Measurements from ENCODE around the gene KRTAP10-4. TPM values are rescaled to one million over a fixed set of nuclear protein-coding genes. Genes with fewer than 3 reads are reported as not detected.

The KRTAP10-4 gene
- polyA plus RNA-seq, 2 of the 4 experiments (the other 2 are of a cell fraction): not detected

- FAIRE-seq (no peak), ATAC-seq (no peak), DNase-seq (ENCODE audit: low read depth in 1 of 2, low spot score in 1 of 2) (no peak)
- CTCF ChIA-PET: no interaction called here
- TF ChIP-seq MAZ (IDR thresholded peaks at IDR 0.05; ENCODE audit: borderline replicate concordance, low read depth, low read length) (no peak), HEYL (CRISPR knock-in tag; IDR thresholded peaks at IDR 0.05) (no peak), HOXB5 (CRISPR knock-in tag; IDR thresholded peaks at IDR 0.05) (no peak), CBX8 (IDR thresholded peaks at IDR 0.05) (no peak), POLR2AphosphoS2 (conservative IDR thresholded peaks at IDR 0.05; ENCODE audit: low read length) (no peak), TFCP2L1 (CRISPR knock-in tag; IDR thresholded peaks at IDR 0.05) (no peak), KDM1A (IDR thresholded peaks at IDR 0.05; ENCODE audit: low read depth) (no peak), MAX (IDR thresholded peaks at IDR 0.05) (no peak), ATOH8 (CRISPR knock-in tag; IDR thresholded peaks at IDR 0.05; ENCODE audit: low read depth) (no peak), HES2 (IDR thresholded peaks at IDR 0.05) (no peak), ZFP36 (IDR thresholded peaks at IDR 0.05; ENCODE audit: borderline replicate concordance, partially characterized antibody) (no peak), RARB (CRISPR knock-in tag; IDR thresholded peaks at IDR 0.05) (no peak), HOXB13 (CRISPR knock-in tag; IDR thresholded peaks at IDR 0.05; ENCODE audit: low read depth) (no peak)
- WGBS (ENCODE audit: missing lambda C conversion rate): 0% methylated on average over 1 of the region's 12 CpGs
- POLR2A ChIA-PET: no interaction called here
- no peak overlapping the region for H3K4me3 ChIP-seq
- H3K9me3 ChIP-seq: peaks cover 7% of the 10 kb centered on the region
- no peak overlapping the region for H3K4me2 ChIP-seq
- H3K4me1 ChIP-seq: no peaks in the 10 kb centered on the region
- H3K27ac ChIP-seq: no peak overlapping the region
These were observed 5.3 kb upstream of the KRTAP10-4 start for GRCh38 chr21:44568261-44568660.

- CTCF ChIA-PET: no interaction called here
- 80% methylated on average over 12 of the region's 27 CpGs for WGBS (ENCODE audit: missing lambda C conversion rate)
These were observed 4.6 kb upstream of the KRTAP10-4 start for GRCh38 chr21:44568667-44569556.

GRCh38 chr21:44569861-44570517, 3.5 kb upstream of the KRTAP10-4 start:
- H3K4me2 ChIP-seq: no peak overlapping the region
- H3K27ac ChIP-seq: no peak overlapping the region
- ChIA-PET POLR2A (no interaction called here), CTCF (interaction anchor here (0.9 kb wide), 1 partner anchor 10 kb away, joined by 3 read pairs; the partner anchor contains the start of gene KRTAP10-5)
- no peak for TF ChIP-seq HOXA7 (CRISPR knock-in tag; IDR thresholded peaks at IDR 0.05)
- no peak for TF ChIP-seq CEBPB (IDR thresholded peaks at IDR 0.05)
- no peak for TF ChIP-seq NFE2L2 (conservative IDR thresholded peaks at IDR 0.05; ENCODE audit: low read length)
- TF ChIP-seq CHD4 (IDR thresholded peaks at IDR 0.05; ENCODE audit: borderline replicate concordance): no peak
- TF ChIP-seq HDAC2 (IDR thresholded peaks at IDR 0.05): no peak
- no peak for TF ChIP-seq BHLHE40 (IDR thresholded peaks at IDR 0.05; ENCODE audit: low read depth, low read length)
- no peak for TF ChIP-seq ZC3H11A (IDR thresholded peaks at IDR 0.05)
- TF ChIP-seq CBX8 (IDR thresholded peaks at IDR 0.05): no peak
- no peak for TF ChIP-seq USF2 (IDR thresholded peaks at IDR 0.05)
- no peak for TF ChIP-seq MAFK (IDR thresholded peaks at IDR 0.05; ENCODE audit: partially characterized antibody)
- no peak for TF ChIP-seq RAD21 (conservative IDR thresholded peaks at IDR 0.05 in 1 of 2, IDR thresholded peaks at IDR 0.05 in 1 of 2)
- TF ChIP-seq KDM5A (IDR thresholded peaks at IDR 0.05): no peak
- no peak for DNase-seq (ENCODE audit: low read depth in 1 of 2, low spot score in 1 of 2)
- FAIRE-seq: no peak
- no peaks in the 10 kb centered on the region for H3K4me1 ChIP-seq
- peaks cover 7% of the 10 kb centered on the region for H3K9me3 ChIP-seq
- no peak overlapping the region for H3K4me3 ChIP-seq
- WGBS (ENCODE audit: missing lambda C conversion rate): 30% methylated on average over 6 of the region's 12 CpGs
- ATAC-seq: no peak

More at GRCh38 chr21:44568667-44569556, 4.6 kb upstream of the KRTAP10-4 start:
- no peak for ATAC-seq
- H3K9me3 ChIP-seq: peaks cover 7% of the 10 kb centered on the region
- POLR2A ChIA-PET: no interaction called here
- TF ChIP-seq POLR2AphosphoS2 (conservative IDR thresholded peaks at IDR 0.05; ENCODE audit: low read length): no peak
- no peak for TF ChIP-seq ZSCAN20 (CRISPR knock-in tag; IDR thresholded peaks at IDR 0.05)
- no peak for TF ChIP-seq RNF2 (IDR thresholded peaks at IDR 0.05; ENCODE audit: borderline replicate concordance, low read depth)
- TF ChIP-seq ESRRA (IDR thresholded peaks at IDR 0.05; ENCODE audit: borderline replicate concordance, low read length): no peak
- TF ChIP-seq SREBF2 (IDR thresholded peaks at IDR 0.05): no peak
- no peak for TF ChIP-seq CBX2 (IDR thresholded peaks at IDR 0.05; ENCODE audit: borderline replicate concordance, low read depth)
- TF ChIP-seq ZFP36 (IDR thresholded peaks at IDR 0.05; ENCODE audit: borderline replicate concordance, partially characterized antibody): no peak
- TF ChIP-seq HDAC2 (IDR thresholded peaks at IDR 0.05): no peak
- no peak for TF ChIP-seq TP53 (CRISPR knock-in tag; IDR thresholded peaks at IDR 0.05)
- TF ChIP-seq PHF8 (IDR thresholded peaks at IDR 0.05; ENCODE audit: borderline replicate concordance, low read depth): no peak
- no peak for TF ChIP-seq ZC3H11A (IDR thresholded peaks at IDR 0.05)
- no peak for TF ChIP-seq KDM1A (IDR thresholded peaks at IDR 0.05; ENCODE audit: low read depth)
- TF ChIP-seq MAFK (IDR thresholded peaks at IDR 0.05; ENCODE audit: partially characterized antibody): no peak
- TF ChIP-seq FOSL2 (IDR thresholded peaks at IDR 0.05): no peak
- TF ChIP-seq FOSL2 (CRISPR knock-in tag; IDR thresholded peaks at IDR 0.05): no peak
- TF ChIP-seq HES2 (IDR thresholded peaks at IDR 0.05): no peak
- no peak for TF ChIP-seq CHD4 (IDR thresholded peaks at IDR 0.05; ENCODE audit: borderline replicate concordance)
- no peak overlapping the region for H3K27ac ChIP-seq
- no peak overlapping the region for H3K4me2 ChIP-seq
- no peak for FAIRE-seq
- H3K4me3 ChIP-seq: no peak overlapping the region
- no peak for DNase-seq (ENCODE audit: low read depth in 1 of 2, low spot score in 1 of 2)
- no peaks in the 10 kb centered on the region for H3K4me1 ChIP-seq

Data from A549 (cell line).